Neural progenitor cell (in vitro differentiated cells): ENCODE results near the gene ALK. TPM values are rescaled to one million over a fixed set of nuclear protein-coding genes. Genes with fewer than 3 reads are reported as not detected.

Source experiments
- DNase-seq: peaks from one replicate; pipeline ENCODE4 v3.0.0-alpha.2; 2016; ENCODE audit warnings: low spot score
- H2AFZ ChIP-seq: fragments of 200-600 bp; sonication (generic); replicated peaks from 2 replicates; pipeline ENCODE4 v1.6.1; 2016; ENCODE audit warnings: antibody characterized with exemption
- H3F3A ChIP-seq: fragments of 200-600 bp; sonication (generic); 2 replicates; pipeline ENCODE4 v1.6.1; 2016; ENCODE audit warnings: antibody characterized with exemption, low read depth
- H3K27ac ChIP-seq: fragments of 200-600 bp; sonication (generic); 2 replicates; pipeline ENCODE4 v1.5.1; 2016; ENCODE audit warnings: mild to moderate bottlenecking
- H3K27me3 ChIP-seq: fragments of 200-600 bp; sonication (generic); 2 replicates; pipeline ENCODE4 v1.6.1; 2016; ENCODE audit warnings: mild to moderate bottlenecking, moderate library complexity
- H3K36me3 ChIP-seq: fragments of 200-600 bp; sonication (generic); 2 replicates; pipeline ENCODE4 v1.5.1; 2016
- H3K4me1 ChIP-seq: fragments of 200-600 bp; sonication (generic); 2 replicates; pipeline ENCODE4 v1.6.1; 2016; ENCODE audit warnings: mixed run types
- H3K4me2 ChIP-seq: fragments of 200-600 bp; sonication (generic); 2 replicates; pipeline ENCODE4 v1.6.1; 2016
- H3K4me3 ChIP-seq: fragments of 200-600 bp; sonication (generic); 2 replicates; pipeline ENCODE4 v1.5.1; 2016
- H3K79me2 ChIP-seq: fragments of 200-600 bp; sonication (generic); 2 replicates; pipeline ENCODE4 v1.6.1; 2016; ENCODE audit warnings: low read depth
- H3K9ac ChIP-seq: fragments of 200-600 bp; sonication (generic); 2 replicates; pipeline ENCODE4 v1.6.1; 2016
- H3K9me3 ChIP-seq: fragments of 200-600 bp; sonication (generic); 2 replicates; pipeline ENCODE4 v1.5.1; 2016; ENCODE audit warnings: low read depth
- H4K20me1 ChIP-seq: fragments of 200-600 bp; sonication (generic); 2 replicates; pipeline ENCODE4 v1.6.1; 2016; ENCODE audit warnings: low read depth
- H3K27ac Mint-ChIP-seq: 3 replicates; pipeline ENCODE4 v1.8.0; 2021; ENCODE audit warnings: mixed read lengths
- H3K27me3 Mint-ChIP-seq: 2 replicates; pipeline ENCODE4 v1.8.0; 2022; ENCODE audit warnings: low read depth, mild to moderate bottlenecking, inconsistent platforms, moderate library complexity, mixed read lengths; ENCODE audit not compliant: insufficient read depth
- H3K36me3 Mint-ChIP-seq: 3 replicates; pipeline ENCODE4 v1.8.0; 2021; ENCODE audit warnings: mixed read lengths
- H3K4me1 Mint-ChIP-seq: 3 replicates; pipeline ENCODE4 v1.8.0; 2021; ENCODE audit warnings: mixed read lengths
- H3K4me3 Mint-ChIP-seq: 3 replicates; pipeline ENCODE4 v1.8.0; 2021; ENCODE audit warnings: mild to moderate bottlenecking, moderate library complexity, mixed read lengths
- H3K9me3 Mint-ChIP-seq: 3 replicates; pipeline ENCODE4 v1.8.0; 2020; ENCODE audit warnings: mixed read lengths
- EZH2 ChIP-seq: fragments of 200-600 bp; sonication (generic); IDR thresholded peaks from 2 replicates; pipeline ENCODE4 v1.6.1; 2017; ENCODE audit warnings: antibody characterized with exemption, mild to moderate bottlenecking, moderate library complexity
- EZH2phosphoT487 ChIP-seq: fragments of 200-600 bp; sonication (generic); IDR thresholded peaks from 2 replicates; pipeline ENCODE4 v1.6.1; 2017; ENCODE audit warnings: antibody characterized with exemption
- total RNA-seq: library from RNA; depleted of rRNA; stranded (reverse); fragments of >200 nt; gene quantifications from 2 replicates; pipeline ENCODE4 v1.2.3, GENCODE V29; 2015; ENCODE audit warnings: low replicate concordance
- TF ChIP-seq, protein P1 (sequence below): fragments of 200-600 bp; sonication (generic); IDR thresholded peaks from 2 replicates; pipeline ENCODE4 v1.5.1; 2017; ENCODE audit warnings: antibody characterized with exemption, mild to moderate bottlenecking

ALK gene
- total RNA-seq, 1 donor from 2014 or later, result not detected

DNA sequence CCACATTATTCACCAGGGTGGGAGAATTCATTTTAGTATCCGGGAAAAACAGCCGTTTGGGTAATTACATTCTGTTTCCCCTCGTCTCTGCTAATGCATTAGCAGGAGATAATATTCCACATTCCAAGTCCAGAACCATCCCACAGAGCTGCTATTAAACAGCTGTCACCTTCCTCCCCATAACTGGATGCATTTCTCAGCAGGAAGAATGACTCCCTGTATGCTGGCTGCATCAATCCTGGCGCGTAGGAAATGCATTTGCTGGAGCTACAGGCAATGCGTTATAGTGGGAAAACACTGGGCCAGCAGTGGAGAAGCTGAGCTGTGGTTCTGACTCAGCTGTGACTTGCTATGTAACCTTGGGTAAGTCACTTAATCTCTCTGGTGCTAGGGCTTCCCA is 560.2 kb downstream of the ALK start:
- Histone ChIP-seq H3K9ac (no peak overlapping the region), H3K27me3 (no peaks in the 10 kb centered on the region), H3K4me3 (no peak overlapping the region), H2AFZ (no peak overlapping the region), H4K20me1 (no peaks in the 10 kb centered on the region), H3K4me2 (no peak overlapping the region), H3K9me3 (no peaks in the 10 kb centered on the region), H3K27ac (no peak overlapping the region), H3K79me2 (no peaks in the 10 kb centered on the region), H3K36me3 (no peaks in the 10 kb centered on the region), H3K4me1 (peaks cover 14% of the 10 kb centered on the region), H3F3A (no peaks in the 10 kb centered on the region)
- Mint-ChIP-seq H3K27me3 (peaks cover 8% of the 10 kb centered on the region), H3K4me3 (no peak overlapping the region), H3K9me3 (no peaks in the 10 kb centered on the region), H3K36me3 (peaks cover 3% of the 10 kb centered on the region), H3K4me1 (peaks cover 13% of the 10 kb centered on the region), H3K27ac (no peak overlapping the region)
- TF ChIP-seq EZH2 (no peak), EZH2phosphoT487 (no peak)
- TF ChIP-seq, protein P1, sequence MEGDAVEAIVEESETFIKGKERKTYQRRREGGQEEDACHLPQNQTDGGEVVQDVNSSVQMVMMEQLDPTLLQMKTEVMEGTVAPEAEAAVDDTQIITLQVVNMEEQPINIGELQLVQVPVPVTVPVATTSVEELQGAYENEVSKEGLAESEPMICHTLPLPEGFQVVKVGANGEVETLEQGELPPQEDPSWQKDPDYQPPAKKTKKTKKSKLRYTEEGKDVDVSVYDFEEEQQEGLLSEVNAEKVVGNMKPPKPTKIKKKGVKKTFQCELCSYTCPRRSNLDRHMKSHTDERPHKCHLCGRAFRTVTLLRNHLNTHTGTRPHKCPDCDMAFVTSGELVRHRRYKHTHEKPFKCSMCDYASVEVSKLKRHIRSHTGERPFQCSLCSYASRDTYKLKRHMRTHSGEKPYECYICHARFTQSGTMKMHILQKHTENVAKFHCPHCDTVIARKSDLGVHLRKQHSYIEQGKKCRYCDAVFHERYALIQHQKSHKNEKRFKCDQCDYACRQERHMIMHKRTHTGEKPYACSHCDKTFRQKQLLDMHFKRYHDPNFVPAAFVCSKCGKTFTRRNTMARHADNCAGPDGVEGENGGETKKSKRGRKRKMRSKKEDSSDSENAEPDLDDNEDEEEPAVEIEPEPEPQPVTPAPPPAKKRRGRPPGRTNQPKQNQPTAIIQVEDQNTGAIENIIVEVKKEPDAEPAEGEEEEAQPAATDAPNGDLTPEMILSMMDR, result no peak
- no peak for DNase-seq

DNA sequence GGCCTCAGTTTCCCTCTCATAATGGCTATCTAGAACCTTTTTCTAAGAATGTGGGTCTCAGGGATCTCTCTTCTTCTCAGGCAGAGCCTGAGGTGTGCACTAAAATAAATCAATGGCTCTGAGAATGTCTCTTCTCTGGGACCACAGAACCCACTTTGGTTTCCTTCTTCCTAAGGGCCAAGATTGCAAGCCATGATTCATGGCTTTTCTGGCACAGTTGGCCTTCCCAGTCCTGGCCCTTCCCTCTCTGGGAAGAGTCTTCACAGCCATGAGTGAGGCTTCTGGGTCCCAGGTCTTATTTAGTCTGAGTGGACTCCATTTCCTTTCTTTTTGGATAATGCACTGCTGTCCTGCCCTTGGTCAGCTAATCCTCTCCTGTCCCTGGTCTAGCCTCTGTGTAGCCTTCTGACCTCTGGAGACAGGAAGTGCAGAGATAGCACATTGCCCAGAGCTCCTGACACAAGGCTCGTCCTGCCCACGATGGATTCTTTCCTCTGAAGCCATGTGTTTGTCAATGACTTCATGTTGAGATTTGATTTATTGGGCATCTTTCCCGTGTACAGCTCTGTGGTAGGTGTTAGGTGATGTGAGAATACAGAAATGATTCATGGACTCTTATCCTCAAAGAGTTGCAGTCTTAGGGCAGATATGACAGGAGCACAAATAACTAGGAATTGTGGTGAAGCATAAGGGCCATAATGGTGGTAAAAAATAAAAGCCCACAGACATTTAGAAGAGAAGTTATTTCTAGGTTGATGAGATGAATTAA is 561.2 kb downstream of the ALK start:
- no peak overlapping the region for H3K4me3 ChIP-seq
- H3K4me1 ChIP-seq, result peaks cover 21% of the 10 kb centered on the region
- peaks cover 6% of the 10 kb centered on the region for H3F3A ChIP-seq
- Mint-ChIP-seq H3K27me3 (peaks cover 7% of the 10 kb centered on the region), H3K4me1 (peaks cover 20% of the 10 kb centered on the region), H3K27ac (no peak overlapping the region), H3K9me3 (no peaks in the 10 kb centered on the region), H3K36me3 (peaks cover 3% of the 10 kb centered on the region), H3K4me3 (no peak overlapping the region)
- DNase-seq, result no peak
- H3K36me3 ChIP-seq, result no peaks in the 10 kb centered on the region
- no peak overlapping the region for H3K4me2 ChIP-seq
- no peaks in the 10 kb centered on the region for H3K27me3 ChIP-seq
- H3K27ac ChIP-seq, result no peak overlapping the region
- H4K20me1 ChIP-seq, result no peaks in the 10 kb centered on the region
- H3K9ac ChIP-seq, result no peak overlapping the region
- no peak overlapping the region for H2AFZ ChIP-seq
- no peaks in the 10 kb centered on the region for H3K9me3 ChIP-seq
- H3K79me2 ChIP-seq, result no peaks in the 10 kb centered on the region
- TF ChIP-seq EZH2 (no peak), EZH2phosphoT487 (no peak)
- TF ChIP-seq, protein P1, result no peak

DNA sequence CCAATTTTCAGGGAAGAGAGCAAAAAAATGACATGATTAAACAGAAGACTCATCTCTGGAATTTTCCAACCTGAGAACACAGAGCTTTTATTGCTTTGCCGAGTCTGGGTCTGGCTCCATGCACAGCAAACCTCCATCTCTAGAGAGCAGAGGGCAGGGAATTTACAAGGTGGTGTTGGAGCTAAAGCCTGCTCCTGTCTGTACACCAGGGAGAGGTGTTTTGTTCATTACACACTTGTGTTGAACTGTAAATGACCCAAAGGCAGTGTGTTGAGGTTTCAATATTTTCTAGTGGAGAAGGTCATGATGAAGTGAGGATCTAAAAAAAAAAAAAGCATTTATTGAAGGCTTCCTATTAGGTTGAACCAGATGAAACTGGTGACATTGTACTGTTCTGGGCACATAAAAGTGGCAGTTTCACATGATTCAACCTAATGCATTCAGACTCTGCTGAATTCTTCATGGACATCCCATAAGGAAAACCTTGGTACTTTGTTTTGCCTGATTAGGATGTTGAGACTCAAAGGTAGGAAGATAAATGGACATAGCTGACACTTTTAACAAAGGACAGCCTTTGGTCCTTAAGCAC is 567.9 kb downstream of the ALK start:
- no peaks in the 10 kb centered on the region for H3K9me3 ChIP-seq
- H3F3A ChIP-seq, result peaks cover 8% of the 10 kb centered on the region
- H3K9me3 Mint-ChIP-seq, result peaks cover 2% of the 10 kb centered on the region

More for the DNA sequence above, 567.9 kb downstream of the ALK start:
- peaks cover 28% of the 10 kb centered on the region for H3K4me1 ChIP-seq
- no peaks in the 10 kb centered on the region for H3K27me3 ChIP-seq
- Mint-ChIP-seq H3K4me1 (peaks cover 55% of the 10 kb centered on the region), H3K36me3 (no peaks in the 10 kb centered on the region), H3K4me3 (no peak overlapping the region), H3K27me3 (peaks cover 10% of the 10 kb centered on the region), H3K27ac (peak overlapping the region; percentile 47)
- DNase-seq, result no peak
- H3K9ac ChIP-seq, result no peak overlapping the region
- H4K20me1 ChIP-seq, result no peaks in the 10 kb centered on the region
- no peaks in the 10 kb centered on the region for H3K36me3 ChIP-seq
- no peak for TF ChIP-seq EZH2
- no peak for TF ChIP-seq EZH2phosphoT487
- TF ChIP-seq, protein P1, result no peak
- H2AFZ ChIP-seq, result no peak overlapping the region
- no peak overlapping the region for H3K4me2 ChIP-seq
- no peak overlapping the region for H3K27ac ChIP-seq
- no peak overlapping the region for H3K4me3 ChIP-seq
- no peaks in the 10 kb centered on the region for H3K79me2 ChIP-seq
